Activated CD4-positive, alpha-beta T cell treated with anti-CD3 and anti-CD28 coated beads for 24 hours (primary cell): ENCODE results near the gene RNF225.
"Not testable (repeated sequence)": the region's sequence is repeated elsewhere in the genome, so short reads cannot be mapped to it uniquely, and the experiment has no call there.

Experiments used
- DNase-seq, 2 donors: peaks; one replicate each; pipeline ENCODE4 v3.0.0-alpha.2; 2020; ENCODE audit warnings: low read depth in 2 of 2

Gene RNF225

GRCh38 chr19:58409010-58409790 is 13.7 kb downstream of the RNF225 start:
- DNase-seq: no peak

GRCh38 chr19:58416604-58417003 is 21.1 kb downstream of the RNF225 start:
- no peak for DNase-seq

GRCh38 chr19:58417071-58417470 is 21.6 kb downstream of the RNF225 start:
- no peak for DNase-seq

DNA sequence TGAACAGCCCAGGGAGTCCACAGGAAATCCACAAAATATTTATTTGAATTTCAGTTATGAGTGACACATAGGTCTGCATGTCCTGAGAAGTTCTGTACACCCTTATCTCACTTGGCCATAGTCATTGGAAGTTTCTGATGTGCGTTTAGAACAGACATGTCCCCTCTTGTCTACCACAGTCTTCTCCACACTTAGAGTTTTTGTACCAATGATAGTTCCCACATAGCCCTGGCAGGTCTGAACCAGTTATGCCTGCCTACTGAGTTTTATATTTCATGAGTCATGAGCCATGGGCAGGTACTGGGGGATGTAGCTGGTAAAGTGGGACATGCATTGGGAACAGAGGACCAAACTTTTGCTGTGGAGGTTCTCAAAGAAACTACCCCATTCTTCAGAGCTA is 33.2 kb downstream of the RNF225 start:
- DNase-seq: no peak

GRCh38 chr19:58429745-58430144 is 34.3 kb downstream of the RNF225 start:
- no peak for DNase-seq

GRCh38 chr19:58434217-58434616 is 38.8 kb downstream of the RNF225 start:
- no peak for DNase-seq

GRCh38 chr19:58439576-58440554 is 44.4 kb downstream of the RNF225 start, which contains the start of gene ZNF132:
Gene ZNF132 (minus strand): TSS chr19:58440153. CDS start chr19:58439821, 332 bp downstream.
- peak; percentile 82 to 85 for DNase-seq

GRCh38 chr19:58440556-58440955 is 45.1 kb downstream of the RNF225 start:
- no peak for DNase-seq

DNA sequence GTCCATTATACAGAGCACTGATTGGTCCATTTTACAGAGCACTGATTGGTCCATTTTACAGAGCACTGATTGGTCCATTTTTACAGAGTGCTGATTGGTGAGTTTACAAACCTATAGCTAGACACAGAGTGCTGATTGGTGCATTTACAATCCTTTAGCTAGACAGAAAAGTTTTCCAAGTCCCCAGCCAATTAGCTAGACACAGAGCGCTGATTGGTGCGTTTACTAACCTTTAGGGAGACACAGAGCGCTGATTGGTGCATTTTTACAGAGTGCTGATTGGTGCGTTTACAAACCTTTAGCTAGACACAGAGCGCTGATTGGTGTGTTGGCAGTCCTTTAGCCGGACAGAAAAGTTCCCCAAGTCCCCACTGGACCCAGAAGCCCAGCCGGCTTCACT is 47.5 kb downstream of the RNF225 start:
- not testable (repeated sequence) for DNase-seq
